HG02938 (cell line): ENCODE measurements around the gene SHISA3.

Experiments
- ATAC-seq: cut with Tn5 transposase; IDR thresholded peaks from one replicate; pipeline ENCODE4 v1.9.1; 2021; ENCODE audit warnings: mild to moderate bottlenecking, moderate library complexity; ENCODE audit not compliant: unreplicated experiment

Gene SHISA3

DNA sequence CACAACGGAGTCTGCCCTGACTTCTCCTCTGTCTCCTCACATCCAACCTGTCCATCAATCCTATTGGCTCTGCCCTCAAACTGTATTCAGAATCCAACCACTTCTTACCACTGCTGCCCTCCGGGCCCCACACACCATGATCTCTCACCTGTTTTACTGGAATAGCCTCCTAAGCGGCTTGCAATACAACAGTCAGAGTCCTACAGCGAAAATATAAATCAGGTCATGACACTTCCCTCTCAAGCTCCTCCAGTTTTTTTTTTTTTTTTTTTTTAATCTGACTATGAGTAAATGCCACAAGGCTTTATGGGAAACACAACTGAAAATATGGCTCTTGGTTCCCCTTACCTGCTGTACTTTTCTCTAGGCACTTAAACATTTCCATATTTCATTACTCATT is 42.8 kb downstream of the SHISA3 start:
- no peak for ATAC-seq

DNA sequence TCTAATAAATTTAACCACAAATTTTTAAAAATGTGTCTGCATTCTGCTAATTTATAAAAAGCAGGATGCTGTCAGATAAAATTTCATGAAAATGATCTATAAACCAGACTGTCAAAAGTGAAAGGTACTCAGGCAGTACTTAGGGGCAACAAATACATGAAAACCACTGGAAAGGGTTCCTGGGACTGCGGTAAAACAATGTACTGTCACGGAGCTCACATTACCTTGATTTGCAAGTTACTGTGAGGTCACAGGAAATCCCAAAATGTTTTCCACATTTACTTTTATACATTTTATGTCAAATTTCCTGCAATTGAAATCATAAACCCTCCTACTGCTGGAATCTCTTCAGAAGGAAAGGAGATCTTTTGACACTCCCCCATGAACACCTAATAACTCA is 45.3 kb downstream of the SHISA3 start:
- ATAC-seq: no peak

DNA sequence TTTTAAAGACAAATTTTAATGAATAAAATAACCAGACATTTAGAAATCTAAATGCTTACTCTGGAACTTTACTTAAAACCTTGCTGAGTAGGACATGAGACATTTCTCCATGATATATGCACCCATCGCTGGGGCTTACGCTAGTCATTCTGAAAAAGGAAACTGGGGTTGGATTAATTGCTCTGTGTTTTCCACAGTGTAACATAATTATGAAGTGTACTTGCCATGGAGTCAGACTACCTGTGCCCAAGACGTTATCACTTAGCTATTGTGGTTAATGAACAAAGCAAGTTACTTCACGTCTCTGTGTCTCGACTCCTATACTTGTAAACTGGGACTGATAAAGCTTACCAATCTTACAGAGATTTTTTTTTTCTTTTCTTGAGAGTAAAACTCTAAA is 47.8 kb downstream of the SHISA3 start:
- no peak for ATAC-seq

DNA sequence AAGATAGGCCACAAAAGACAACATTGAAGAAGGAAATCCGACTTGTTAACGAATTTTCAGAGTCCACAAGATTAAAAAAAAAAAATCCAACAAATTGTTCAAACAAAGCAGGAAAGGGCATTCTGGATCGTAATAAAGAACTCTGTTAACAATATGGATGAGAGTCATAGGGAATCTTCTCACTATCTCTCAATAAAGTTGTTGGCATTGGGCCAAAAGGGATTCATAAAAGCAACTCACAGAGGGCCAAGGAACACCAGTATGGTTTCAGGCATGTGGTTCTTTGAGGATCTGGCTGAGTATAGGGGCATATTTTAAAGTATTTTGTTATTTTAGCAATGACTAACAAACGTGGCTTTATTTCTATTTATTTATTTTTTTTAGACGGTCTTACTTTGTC is 49.5 kb downstream of the SHISA3 start:
- no peak for ATAC-seq
